ENCODE results near the gene TRIM5. TPM values are rescaled to one million over a fixed set of nuclear protein-coding genes. Genes with fewer than 3 reads are reported as not detected.

The TRIM5 gene
- total and polyA plus RNA-seq, 9 of the 15 experiments (the other 6 are each of a cell fraction or from before 2014, with no cell fraction given) = 7.7 to 20.8 (median 15.0) TPM

DNA sequence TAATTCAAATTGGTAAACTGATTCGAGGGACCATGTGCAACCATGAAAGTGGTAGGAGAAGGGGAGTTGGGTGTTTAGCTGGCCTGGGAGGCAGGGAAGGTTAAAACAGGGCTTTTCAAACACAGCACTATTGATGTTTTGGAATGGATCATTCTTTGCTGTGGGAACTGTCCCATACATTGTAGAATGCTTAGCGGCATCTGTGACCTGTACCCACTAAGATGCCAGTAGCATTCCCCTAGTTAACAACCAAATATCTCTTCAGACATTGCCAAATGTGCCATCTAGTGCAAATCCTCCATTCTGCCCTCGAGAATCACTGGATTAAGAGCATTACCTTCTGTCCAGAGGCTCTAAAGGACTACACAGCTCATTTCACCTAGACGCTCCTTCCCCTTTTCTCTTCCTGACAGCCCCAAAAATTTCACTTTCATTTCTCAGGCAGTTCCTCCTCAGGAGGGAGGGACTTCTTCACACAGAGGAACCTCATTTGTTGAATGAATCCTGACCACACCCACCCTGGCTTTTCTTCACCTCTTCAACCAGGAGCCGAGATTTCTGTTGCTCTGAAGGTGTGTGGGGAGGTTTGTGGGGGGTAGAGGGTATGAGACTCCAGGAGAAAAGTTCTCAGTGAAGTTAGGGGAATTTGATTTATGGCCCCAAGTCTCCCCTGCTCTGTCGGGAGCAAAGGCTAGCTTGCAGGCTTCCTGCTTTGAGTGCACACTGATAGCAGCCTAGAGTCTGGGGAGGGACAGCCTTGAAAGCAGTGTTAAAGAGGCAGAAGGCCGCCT, 60.2 kb downstream of the TRIM5 start, which contains the start of gene TRIM34 (continued):
- TF ChIP-seq, protein P1, sequence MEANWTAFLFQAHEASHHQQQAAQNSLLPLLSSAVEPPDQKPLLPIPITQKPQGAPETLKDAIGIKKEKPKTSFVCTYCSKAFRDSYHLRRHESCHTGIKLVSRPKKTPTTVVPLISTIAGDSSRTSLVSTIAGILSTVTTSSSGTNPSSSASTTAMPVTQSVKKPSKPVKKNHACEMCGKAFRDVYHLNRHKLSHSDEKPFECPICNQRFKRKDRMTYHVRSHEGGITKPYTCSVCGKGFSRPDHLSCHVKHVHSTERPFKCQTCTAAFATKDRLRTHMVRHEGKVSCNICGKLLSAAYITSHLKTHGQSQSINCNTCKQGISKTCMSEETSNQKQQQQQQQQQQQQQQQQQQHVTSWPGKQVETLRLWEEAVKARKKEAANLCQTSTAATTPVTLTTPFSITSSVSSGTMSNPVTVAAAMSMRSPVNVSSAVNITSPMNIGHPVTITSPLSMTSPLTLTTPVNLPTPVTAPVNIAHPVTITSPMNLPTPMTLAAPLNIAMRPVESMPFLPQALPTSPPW (CRISPR knock-in tag; IDR thresholded peaks at IDR 0.05) = peak; percentile 28; the same call in 1 of the 2 replicates
- TF ChIP-seq ELF1 (tag; IDR thresholded peaks at IDR 0.05) (peak; percentile 65), SMAD1 (IDR thresholded peaks at IDR 0.05; ENCODE audit: low read depth, low read length, partially characterized antibody) (no peak), PHB (CRISPR knock-in tag; IDR thresholded peaks at IDR 0.05) (no peak), SRSF3 (IDR thresholded peaks at IDR 0.05; ENCODE audit: insufficient read depth, low read length) (no peak), FOXJ3 (CRISPR knock-in tag; IDR thresholded peaks at IDR 0.05) (no peak), ZNF830 (CRISPR knock-in tag; IDR thresholded peaks at IDR 0.05) (no peak), PHF8 (IDR thresholded peaks at IDR 0.05; ENCODE audit: borderline replicate concordance, low read length) (peak; percentile 52; the same call in 1 of the 2 replicates), ATF2 (CRISPR knock-in tag; IDR thresholded peaks at IDR 0.05) (no peak), XRCC3 (IDR thresholded peaks at IDR 0.05) (no peak), MTF1 (CRISPR knock-in tag; IDR thresholded peaks at IDR 0.05; ENCODE audit: borderline replicate concordance) (no peak), RBBP5 (IDR thresholded peaks at IDR 0.05; ENCODE audit: borderline replicate concordance, insufficient read depth, low read length, poor library complexity, severe bottlenecking) (peak; percentile 40), GABPA (tag; conservative IDR thresholded peaks at IDR 0.05; ENCODE audit: low read depth) (peak; percentile 38), CTBP1 (IDR thresholded peaks at IDR 0.05; ENCODE audit: borderline replicate concordance) (peak; percentile 28; the same call in 1 of the 2 replicates), MTA1 (IDR thresholded peaks at IDR 0.05; ENCODE audit: borderline replicate concordance) (no peak), JUND (IDR thresholded peaks at IDR 0.05; ENCODE audit: borderline replicate concordance, low read depth, low read length) (no peak), JUND (tag; IDR thresholded peaks at IDR 0.05; ENCODE audit: borderline replicate concordance, low read depth, low read length) (no peak; the same call in 2 of the 3 replicates)
- TF ChIP-seq, protein P2, sequence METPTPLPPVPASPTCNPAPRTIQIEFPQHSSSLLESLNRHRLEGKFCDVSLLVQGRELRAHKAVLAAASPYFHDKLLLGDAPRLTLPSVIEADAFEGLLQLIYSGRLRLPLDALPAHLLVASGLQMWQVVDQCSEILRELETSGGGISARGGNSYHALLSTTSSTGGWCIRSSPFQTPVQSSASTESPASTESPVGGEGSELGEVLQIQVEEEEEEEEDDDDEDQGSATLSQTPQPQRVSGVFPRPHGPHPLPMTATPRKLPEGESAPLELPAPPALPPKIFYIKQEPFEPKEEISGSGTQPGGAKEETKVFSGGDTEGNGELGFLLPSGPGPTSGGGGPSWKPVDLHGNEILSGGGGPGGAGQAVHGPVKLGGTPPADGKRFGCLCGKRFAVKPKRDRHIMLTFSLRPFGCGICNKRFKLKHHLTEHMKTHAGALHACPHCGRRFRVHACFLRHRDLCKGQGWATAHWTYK (CRISPR knock-in tag; IDR thresholded peaks at IDR 0.05) = 0 out of 2 replicates have a peak, but pooled peaks have one; percentile 39

Measured in K562 (cell line).